DMS53 treated with DMSO at 0.1 percent for 48 hours (cell line): ENCODE data around the gene FAM3D.

Experiments
- DNase-seq: peaks from one replicate; lab custom pipeline; 2025; ENCODE audit not compliant: unreplicated experiment; lab: John Stamatoyannopoulos, UW

The FAM3D gene

DNA sequence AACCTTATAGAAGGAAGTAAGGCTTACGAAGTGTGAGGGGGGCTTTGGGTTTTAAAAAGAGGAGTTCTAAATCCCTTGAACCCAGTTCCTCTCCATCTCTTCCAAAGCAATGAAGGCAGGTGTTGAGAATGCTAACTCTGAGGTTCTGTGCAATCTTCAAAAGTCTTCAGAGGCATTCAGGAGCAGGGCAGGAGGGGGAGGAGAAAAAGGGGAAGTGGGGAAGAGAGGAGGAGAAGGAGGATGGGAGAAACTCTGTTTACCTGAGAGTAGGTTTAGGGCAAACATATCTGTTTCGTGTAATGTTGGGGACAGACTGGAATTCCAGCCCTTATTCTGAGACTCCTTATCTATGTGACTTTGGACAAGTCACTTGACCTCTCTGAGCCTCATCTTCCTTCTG is 36.9 kb downstream of the FAM3D start:
- no peak for DNase-seq

DNA sequence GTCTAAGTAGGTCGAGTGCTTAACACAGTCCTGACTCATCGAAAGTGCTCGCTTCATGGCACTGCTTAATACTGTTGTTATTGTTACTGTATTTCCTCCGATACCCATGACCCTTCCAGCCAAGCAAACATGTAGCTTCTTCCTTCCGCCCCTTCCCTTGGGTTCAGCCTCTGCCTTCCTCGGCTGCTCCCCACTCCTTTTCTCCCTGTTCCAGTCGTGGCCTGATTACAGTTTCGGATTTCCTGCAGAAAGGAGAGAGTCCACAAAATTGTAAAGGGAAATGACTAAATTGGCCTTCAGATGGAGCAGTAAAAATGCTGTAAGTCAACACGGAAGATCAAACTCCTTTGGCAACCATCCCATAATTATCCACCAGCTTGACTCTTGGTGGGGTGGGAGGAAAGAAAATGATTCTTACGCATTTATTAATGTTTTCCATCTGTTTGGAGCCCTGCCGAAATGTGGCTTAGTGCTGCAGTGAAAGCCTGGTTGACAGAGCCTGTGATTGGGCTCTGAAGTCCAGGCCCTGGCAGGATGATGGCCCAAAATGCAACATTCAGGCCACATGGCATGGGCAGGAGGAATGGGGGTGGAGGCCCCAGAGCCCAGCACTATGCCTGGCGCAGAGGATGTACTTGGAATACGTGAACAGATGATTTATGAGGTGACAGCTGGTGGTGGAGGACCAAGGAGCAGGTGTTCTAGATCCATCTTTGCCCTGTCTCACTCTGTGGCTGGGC is 37.6 kb downstream of the FAM3D start:
- no peak for DNase-seq

DNA sequence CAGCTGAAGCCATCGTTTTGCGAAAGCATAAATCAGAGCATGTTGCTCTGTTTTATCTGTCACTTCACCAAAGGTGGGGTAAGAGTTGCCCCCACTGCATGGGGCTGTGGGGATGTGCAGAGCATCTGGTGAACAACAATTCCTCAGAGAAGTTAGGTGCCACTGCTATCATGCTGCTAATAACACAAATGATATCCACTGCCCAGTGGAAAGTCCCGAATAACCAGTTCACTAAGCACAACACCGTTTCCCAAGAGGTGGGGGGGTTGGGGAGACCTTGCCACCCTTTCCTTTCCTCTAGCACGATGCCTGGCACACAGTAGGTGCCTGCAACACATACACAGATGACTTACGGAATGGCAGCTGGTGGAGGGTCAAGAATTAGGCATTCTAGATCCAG is 38.6 kb downstream of the FAM3D start:
- no peak for DNase-seq

DNA sequence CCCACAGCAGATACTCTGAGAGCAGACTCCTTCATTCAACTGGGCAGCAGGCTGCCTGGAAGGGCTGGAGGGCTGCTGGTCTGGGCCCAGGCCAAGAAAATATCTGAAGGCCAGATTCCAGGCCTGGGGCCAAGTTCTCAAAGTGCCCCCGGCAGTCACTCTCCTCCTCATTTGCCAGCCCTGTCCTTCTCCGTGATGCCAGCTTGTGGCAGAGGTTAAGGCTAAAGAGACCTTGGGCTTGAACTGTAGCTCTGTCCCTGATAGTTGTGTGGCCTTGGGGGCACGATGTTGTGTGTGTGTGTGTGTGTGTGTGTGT is 39.0 kb downstream of the FAM3D start:
- DNase-seq = no peak

DNA sequence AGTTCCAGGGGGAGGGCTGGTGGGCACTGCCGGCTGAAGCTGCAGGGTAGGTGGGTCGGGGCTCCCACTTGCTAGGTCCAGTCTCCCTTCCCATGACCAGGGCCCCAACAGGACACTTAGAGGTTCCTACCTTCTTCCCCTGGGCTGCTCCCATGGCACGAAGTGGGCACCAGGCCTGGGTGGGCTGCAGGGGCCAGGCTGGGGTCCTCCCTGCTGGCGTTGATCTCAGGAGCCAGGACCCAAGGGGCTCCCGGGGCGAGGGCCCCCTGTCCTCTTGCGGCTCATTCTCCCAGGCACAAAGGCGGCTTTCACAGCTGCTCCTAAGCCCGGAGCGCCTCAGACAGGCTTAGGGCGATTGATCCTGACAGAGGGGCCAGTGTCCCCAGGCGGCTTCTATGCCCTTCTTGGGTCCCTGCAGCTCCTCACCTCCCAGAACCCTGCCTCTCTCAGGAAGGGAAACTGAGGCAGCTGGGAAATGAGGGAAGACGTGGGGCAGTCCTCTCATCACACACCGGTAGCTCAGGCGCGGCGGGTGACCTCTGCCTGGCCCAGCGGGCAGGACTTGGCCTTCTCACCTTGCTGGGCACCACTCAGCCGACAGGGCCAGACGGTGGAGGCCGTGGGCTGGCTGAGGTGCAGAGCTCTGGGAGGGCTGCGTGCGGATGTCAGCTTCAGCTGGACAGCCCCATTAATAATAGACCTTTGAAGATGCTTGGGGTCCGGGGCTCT is 39.6 kb downstream of the FAM3D start:
- no peak for DNase-seq

DNA sequence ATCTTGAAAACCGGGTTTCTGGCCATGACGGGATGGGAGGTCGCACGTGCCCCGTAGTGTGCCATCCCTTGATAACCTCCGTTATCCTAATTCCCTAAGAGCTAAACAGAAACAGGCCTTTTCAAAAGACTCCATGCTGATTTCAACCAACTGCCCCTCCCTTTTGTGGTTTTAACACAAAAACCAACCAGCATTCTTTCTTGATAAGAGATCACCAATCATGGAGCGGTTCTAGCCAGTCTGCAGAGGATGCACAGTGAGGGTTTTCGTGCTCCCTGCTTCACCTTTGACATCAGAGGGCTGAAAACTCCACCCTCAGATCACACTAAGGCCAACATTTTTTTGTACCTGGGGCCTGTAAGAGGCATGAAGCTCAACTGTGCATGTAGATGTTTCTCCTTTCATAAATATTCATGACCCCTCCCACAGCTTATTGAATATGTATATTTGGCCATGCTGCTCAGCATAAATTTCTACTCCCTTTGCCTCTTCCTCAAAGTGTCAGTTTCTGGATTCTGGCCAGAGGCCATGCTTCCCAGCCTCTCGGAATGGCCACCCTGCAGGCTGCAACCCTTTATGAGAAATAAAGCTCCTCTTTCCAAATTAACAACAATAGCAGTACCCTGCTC is 41.3 kb downstream of the FAM3D start:
- DNase-seq = no peak

DNA sequence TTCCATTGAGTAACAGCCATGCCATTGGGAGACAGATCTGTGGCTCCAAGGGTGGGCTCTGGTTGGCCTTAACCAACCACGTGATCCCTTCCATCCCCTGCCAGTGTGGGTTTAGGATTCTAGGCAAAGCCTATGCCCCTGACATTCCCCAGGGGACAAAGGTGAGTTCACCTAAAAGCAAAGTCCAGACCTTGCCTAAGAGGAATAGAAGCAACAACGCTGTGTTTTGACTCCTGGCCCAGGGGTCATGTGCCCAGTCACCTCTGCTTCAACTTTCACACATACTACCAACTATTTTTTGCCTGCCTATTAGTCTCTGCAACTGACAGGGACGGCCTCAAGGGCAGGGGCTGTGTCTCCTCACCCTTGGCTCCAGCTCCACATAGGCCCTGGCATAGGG is 42.0 kb downstream of the FAM3D start:
- no peak for DNase-seq

DNA sequence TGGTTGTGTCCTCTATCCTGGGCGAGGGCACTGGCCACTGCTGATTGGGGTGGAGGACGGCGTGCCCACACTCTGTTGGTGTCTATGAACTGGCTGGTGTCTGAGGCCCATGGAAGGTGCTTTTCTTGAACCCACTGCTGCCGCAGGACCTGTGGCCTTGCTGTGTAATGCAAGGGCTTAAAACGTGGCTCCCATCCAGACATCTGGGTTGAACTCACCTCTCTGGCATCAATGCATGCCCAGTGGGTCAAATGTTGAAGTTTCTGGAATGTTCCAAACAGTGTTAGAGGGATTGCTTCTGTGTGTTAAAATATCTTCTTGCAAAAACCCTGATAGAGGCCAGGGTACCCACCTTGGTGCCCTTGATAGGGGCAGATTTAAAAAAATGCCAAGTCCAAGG is 42.6 kb downstream of the FAM3D start:
- DNase-seq = no peak

DNA sequence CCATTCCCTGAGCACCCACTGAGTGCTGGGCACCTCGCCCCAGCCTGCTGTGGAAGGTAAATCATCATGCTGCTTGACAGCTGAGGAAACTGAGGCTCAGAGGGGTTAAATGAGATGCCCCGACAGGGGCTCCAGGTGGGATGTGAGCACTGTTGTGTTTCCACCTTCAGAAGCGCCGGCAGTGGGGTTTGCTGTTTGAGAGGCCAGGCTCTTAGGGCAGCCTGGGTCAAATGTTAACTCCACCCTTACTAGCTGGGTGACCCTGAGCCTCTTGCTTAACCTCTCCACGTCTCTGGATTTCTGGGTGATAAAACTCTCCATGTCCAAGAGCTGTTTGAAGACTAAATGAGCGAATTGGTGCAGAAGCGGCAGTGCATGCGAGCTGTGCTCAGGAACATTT is 43.1 kb downstream of the FAM3D start:
- DNase-seq = no peak

DNA sequence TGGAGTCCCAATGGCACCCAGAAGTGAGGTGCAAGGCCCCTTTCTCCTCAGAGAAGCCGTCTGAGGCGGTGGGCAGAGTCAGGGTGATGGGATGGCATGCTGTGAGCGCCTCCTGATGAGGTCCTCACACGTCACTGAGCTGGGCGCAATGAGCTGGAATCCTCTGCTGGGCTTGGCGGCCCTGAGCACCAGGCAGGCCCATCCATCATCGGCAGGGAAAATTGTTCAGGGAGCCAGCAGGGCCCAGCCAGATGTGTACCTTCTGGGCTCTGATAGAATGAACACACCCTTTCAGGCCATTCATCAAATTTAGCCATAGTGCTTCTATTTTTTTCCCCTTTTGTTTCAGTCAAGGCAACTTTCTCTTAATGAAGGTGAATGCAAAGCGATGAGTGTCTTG is 43.7 kb downstream of the FAM3D start:
- DNase-seq = no peak

DNA sequence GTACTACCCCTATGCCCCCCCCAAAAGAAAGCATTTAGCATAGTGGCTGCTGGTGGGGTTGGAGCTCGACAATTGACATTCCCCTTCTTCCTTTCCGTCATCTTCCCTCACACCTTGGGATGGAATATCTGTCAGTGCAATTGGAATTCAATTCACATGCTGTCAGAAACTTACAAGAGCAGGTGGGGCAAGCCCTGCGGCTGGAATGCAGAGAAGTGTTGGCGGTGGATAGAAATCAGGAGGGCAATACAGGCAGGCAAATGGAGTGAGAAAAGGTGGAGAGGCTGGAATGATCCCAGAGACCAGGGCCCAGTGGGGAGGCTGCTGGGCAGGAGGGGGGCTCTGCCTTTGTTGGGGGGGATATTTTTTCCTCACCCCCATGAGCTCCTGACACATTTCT is 44.1 kb downstream of the FAM3D start:
- DNase-seq = no peak

DNA sequence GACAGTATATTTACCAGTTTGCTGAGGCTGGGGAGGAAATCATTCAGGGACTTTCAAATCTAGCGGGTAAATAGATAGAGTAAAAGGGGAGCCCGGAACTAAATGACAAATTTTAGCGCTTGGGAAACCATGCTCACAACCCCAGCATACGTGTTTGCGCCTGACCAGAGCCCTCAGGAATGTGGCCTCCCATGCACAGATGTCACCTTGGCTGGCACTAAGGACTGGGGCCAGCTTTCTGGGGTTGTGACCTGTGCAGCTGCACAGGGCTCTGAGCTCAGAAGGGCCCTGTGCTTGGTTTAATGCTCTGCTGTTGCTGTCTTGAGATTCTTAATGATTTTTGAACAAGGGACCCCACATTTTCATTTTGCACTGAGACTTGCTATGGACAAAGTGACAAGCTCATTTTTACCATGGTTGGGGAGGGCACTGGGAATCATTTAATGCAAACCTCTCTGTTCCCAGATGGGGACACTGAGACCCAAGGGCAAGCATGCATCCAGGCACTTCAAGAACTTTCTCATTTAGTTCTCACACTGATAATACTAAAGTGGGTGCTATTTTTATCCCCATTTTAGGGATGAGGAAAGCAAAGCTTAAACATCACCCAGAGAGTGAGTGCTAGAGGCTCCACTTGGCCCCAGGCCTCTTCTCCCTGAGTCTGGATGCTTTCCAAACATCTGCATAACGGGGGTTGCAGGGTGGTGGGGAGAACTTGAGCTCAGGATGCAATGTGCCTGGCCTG is 45.3 kb downstream of the FAM3D start:
- DNase-seq = no peak

DNA sequence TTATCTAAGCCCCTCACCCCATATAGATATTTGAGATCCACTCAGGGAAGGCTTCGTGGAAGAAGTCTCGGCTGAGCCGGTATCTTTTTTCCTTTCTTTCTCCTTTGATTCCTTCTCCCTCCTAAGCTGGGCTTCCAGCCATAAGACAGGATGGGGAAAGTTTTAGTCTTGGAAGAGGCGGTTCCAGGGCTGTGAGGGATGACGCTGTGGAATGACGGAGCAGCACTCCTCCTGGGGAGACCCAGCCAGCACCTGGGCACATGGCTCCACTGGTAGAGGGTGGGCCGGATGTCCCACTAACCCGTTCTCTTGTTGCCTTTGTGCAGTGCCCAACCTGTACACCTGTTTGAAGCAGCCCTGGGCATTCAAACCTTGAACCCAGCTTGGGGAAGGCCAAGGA is 46.2 kb downstream of the FAM3D start:
- no peak for DNase-seq

DNA sequence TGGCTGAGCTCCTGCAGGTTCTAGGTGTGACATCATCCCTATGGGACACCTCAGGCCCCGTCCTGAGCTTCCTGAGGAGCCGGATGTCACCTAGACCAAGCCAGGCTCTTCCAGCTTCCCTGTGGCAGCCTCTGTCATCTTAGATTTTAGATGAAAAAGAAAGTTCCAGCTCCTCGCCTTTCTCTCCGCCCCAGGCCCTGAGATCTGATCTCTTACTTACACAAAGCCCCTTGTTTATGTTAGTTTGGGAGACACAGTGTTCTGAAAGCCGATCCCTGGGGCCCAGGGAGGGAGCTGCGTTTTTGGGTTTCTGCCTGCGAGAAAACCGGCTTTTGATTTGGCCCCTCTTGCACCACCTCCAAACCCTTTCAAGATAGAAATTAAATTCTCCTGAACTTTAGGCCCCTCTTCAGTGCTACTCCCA is 49.2 kb downstream of the FAM3D start:
- no peak for DNase-seq

DNA sequence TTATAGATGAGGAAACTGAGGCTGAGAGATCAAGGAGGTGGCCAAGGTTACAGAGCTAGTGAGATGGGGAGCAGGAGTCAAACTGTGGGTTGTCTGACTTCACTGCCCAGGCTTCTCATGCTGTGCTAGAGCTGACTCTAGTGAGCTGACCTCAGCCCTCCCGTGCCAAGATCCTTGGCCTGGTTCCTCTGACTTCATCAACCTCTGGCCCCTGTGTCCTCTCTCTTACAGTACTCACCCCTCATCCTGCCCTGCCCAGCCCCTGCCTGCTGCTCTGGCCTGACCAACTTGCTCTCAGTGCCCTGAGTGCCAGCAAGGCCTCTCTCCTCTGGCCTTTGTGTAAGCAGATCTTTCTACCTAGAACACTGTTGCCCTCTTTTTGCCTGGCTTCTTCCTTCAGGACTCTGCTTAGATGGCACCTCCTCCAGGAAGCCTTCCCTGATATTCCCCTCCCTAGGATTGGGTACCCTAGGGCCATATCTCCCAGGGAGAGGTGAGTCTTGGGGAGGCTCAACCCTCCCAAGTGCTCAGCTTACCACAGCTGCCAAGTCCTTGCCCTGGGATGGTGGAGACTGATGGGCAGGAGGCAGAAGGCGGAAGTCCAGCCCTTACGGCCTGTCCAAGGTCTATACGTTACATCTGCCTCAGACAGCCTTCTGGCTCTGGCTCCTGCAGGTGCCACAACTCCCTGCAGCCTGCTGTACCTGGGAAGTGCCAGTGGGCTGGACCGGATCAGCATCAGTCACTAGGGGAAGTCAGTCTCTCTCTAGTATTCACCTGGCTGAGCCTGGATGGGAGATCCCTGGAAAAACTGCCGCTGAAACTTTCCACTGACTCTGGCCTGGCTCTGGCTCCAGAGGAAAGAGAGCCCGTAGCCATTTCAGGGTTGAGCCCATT is 53.1 kb downstream of the FAM3D start:
- DNase-seq = no peak

DNA sequence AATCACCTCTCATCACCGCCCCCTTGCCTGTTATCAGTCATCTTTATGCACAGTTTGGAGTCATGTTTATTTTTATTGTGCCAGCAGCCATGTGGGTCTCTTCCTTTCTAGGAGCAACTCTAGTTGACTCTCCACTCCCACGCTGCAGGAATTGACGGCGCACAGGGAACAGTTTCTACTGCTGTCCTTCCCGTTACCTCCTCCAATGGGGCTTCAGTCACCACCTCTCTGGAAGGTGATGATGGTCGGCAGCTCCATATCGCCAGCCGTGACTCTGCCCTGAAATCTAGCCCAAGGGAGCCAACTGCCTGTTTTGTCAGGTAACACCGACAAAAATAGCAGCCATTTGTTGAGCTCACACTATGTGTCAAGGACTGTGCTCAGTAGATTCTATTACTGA is 53.7 kb downstream of the FAM3D start:
- DNase-seq = no peak

DNA sequence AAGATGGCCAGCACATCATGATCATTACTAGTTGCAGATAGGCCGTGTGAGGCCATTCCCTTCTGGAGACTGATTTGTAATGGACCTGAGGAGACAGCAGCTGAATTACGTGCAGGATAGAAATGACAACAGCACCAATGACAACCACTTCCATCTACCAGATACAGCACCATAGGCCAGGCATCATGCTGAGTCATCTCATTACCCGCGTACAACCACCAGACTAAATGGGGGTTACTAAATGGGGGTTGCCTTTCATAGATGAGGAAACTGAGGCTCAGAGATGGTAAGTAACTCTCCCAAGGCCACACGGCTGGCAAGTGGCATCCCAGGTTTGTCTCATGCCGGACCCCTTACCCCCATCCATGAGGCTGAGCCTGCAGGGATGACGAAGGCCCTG is 56.6 kb downstream of the FAM3D start:
- no peak for DNase-seq

DNA sequence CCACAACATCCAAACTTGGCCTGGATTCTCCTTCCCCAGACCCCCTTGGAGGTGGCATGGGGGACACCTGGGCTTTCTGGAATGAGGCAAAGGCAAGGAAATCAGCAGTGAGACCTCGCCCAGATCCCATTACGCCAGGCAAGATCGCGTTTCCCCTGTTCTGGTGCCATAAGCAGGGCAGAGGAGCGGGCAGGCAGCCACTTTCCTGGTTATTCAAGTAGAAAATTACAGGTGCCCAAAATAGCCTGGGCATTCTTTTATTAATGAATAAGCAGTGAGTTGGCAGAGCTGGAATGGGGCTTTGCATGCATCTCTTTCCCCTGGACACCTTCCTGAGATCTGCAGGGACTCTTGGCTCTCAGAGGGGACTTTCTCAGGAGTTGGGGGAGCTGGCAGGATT is 57.9 kb downstream of the FAM3D start:
- no peak for DNase-seq

DNA sequence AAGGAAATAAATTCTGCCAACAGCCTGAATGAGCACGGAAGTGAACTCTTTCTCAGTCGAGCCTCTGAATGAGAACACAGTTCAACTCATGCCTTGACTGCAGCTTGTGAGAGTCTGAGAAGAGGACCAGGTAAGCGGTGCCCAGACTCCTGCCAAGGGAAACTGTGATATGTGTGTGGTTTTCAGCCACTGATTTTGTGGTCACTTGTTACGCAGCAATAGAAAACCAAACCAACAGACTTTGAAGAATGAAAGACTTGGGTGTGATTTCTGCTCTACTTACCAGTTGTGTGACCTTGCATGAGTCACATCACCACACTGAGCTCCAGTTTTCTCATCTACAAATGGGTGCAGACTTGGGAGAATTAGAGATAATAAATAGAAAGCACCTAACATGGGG is 58.8 kb downstream of the FAM3D start:
- no peak for DNase-seq

DNA sequence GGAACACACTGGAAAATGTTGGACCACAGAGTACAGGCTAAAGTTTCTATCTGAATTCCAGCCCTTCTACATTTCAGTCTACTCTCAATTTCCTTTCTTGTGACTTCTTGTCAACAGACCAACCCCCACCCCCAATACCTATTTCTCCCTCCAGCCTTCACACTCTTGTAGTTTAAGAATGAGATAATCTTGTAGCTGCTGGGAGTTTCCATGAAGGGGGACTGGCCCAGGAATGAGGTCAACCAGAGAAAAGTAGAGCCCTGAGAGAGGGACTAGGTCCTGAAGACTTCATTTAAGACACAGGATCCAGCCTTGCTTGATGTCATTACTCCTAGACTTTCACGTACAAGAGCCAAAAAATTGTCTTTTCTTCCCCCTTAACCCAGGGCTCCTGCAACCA is 59.9 kb downstream of the FAM3D start:
- DNase-seq = no peak

DNA sequence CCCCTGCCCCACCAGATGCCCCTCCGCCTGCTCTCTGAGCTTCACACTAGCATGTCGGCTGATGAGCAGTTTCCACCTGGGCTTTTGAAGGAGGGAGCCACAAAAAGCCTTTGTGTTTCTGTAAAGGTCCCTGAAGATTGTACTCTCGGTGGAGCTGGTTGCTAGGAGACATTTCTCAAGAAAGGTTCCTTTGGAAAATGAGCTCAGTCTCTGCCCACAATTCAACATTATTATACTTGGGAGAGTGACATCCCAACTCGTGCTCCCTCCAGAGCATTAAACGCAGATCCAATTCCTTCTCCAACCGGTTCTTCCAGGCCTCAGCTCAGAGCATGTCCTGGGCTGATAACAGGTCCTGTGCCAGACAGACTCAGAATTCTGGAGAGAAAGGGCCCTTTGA is 62.5 kb downstream of the FAM3D start:
- DNase-seq = no peak
